ENCODE data around the gene PTEN.

PTEN gene

DNA sequence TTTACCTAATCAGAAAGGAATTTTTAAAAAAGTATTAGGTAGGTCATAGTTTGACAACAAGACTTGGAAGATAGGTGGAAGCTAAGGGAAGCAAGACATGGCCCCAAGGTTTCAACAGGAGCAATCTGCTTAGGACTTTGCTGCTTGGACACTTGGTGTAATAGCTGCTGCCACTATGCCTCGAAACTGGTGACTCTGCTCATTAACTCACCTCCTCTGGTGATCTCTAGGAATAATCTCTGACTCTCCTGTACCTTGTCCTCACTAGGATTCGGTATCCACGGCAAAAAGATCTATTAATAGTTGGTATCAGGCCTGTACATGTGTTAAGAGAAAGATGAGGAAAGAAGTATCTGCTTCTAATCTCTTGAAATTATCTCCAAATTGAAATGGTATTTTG lies 53.1 kb downstream of the PTEN start:
- Histone ChIP-seq H3K9me3 (ENCODE audit: insufficient read depth, low read depth, low read length) (peaks cover 15% of the 10 kb centered on the region; the same call in 1 of the 2 replicates), H3K36me3 (ENCODE audit: insufficient read depth, low read length) (peaks cover 61% of the 10 kb centered on the region), H4K20me1 (ENCODE audit: insufficient read depth, low read length, poor library complexity, severe bottlenecking) (peaks cover 93% of the 10 kb centered on the region), H3K9me2 (replicated peaks; ENCODE audit: low read depth, low read length) (no peaks in the 10 kb centered on the region), H3F3A (ENCODE audit: low read depth) (peaks cover 10% of the 10 kb centered on the region; the same call in 1 of the 2 replicates), H3K4me3 (ENCODE audit: low read length, poor library complexity, severe bottlenecking) (peak overlapping the region; percentile 47), H2AFZ (ENCODE audit: low read length) (no peak overlapping the region), H3K27me3 (ENCODE audit: insufficient read depth, low read length, poor library complexity, severe bottlenecking) (no peaks in the 10 kb centered on the region), H3K9ac (ENCODE audit: low read depth, low read length, poor library complexity, severe bottlenecking) (peak overlapping the region; percentile 49), H3K4me1 (ENCODE audit: insufficient read depth, low read length, poor library complexity, severe bottlenecking) (peaks cover 48% of the 10 kb centered on the region), H3K79me2 (ENCODE audit: insufficient read depth, low read length) (peaks cover 100% of the 10 kb centered on the region), H3K4me2 (ENCODE audit: low read depth, low read length, poor library complexity, severe bottlenecking) (peak overlapping the region; percentile 72)
- no peak for TF ChIP-seq CTCF (conservative IDR thresholded peaks at IDR 0.05; ENCODE audit: low read length)
- TF ChIP-seq EZH2phosphoT487 (IDR thresholded peaks at IDR 0.05; ENCODE audit: borderline replicate concordance): no peak

- H3K27me3 ChIP-seq (ENCODE audit: insufficient read depth, low read length, poor library complexity, severe bottlenecking): no peaks in the 10 kb centered on the region
- peaks cover 92% of the 10 kb centered on the region for H4K20me1 ChIP-seq (ENCODE audit: insufficient read depth, low read length, poor library complexity, severe bottlenecking)
- H3F3A ChIP-seq (ENCODE audit: low read depth): peaks cover 10% of the 10 kb centered on the region; the same call in 1 of the 2 replicates
- peak overlapping the region; percentile 72 for H3K4me2 ChIP-seq (ENCODE audit: low read depth, low read length, poor library complexity, severe bottlenecking)
- no peak overlapping the region for H2AFZ ChIP-seq (ENCODE audit: low read length)
- peak overlapping the region; percentile 47 for H3K4me3 ChIP-seq (ENCODE audit: low read length, poor library complexity, severe bottlenecking)
- peaks cover 100% of the 10 kb centered on the region for H3K79me2 ChIP-seq (ENCODE audit: insufficient read depth, low read length)
- TF ChIP-seq CTCF (conservative IDR thresholded peaks at IDR 0.05; ENCODE audit: low read length) (no peak), EZH2phosphoT487 (IDR thresholded peaks at IDR 0.05; ENCODE audit: borderline replicate concordance) (no peak)
- no peaks in the 10 kb centered on the region for H3K9me2 ChIP-seq (replicated peaks; ENCODE audit: low read depth, low read length)
- H3K9ac ChIP-seq (ENCODE audit: low read depth, low read length, poor library complexity, severe bottlenecking): peak overlapping the region; percentile 49
- H3K9me3 ChIP-seq (ENCODE audit: insufficient read depth, low read depth, low read length): peaks cover 12% of the 10 kb centered on the region; the same call in 1 of the 2 replicates
- peaks cover 67% of the 10 kb centered on the region for H3K4me1 ChIP-seq (ENCODE audit: insufficient read depth, low read length, poor library complexity, severe bottlenecking)
- peaks cover 61% of the 10 kb centered on the region for H3K36me3 ChIP-seq (ENCODE audit: insufficient read depth, low read length)
Measured at GRCh38 chr10:87918254-87918859, 54.9 kb downstream of the PTEN start.

GRCh38 chr10:87920538-87920937 lies 57.1 kb downstream of the PTEN start:
- Histone ChIP-seq H3K27me3 (ENCODE audit: insufficient read depth, low read length, poor library complexity, severe bottlenecking) (no peaks in the 10 kb centered on the region), H3F3A (ENCODE audit: low read depth) (peaks cover 10% of the 10 kb centered on the region; the same call in 1 of the 2 replicates), H3K79me2 (ENCODE audit: insufficient read depth, low read length) (peaks cover 100% of the 10 kb centered on the region), H3K4me3 (ENCODE audit: low read length, poor library complexity, severe bottlenecking) (no peak overlapping the region), H3K9me2 (replicated peaks; ENCODE audit: low read depth, low read length) (no peaks in the 10 kb centered on the region), H4K20me1 (ENCODE audit: insufficient read depth, low read length, poor library complexity, severe bottlenecking) (peaks cover 92% of the 10 kb centered on the region), H2AFZ (ENCODE audit: low read length) (no peak overlapping the region), H3K9ac (ENCODE audit: low read depth, low read length, poor library complexity, severe bottlenecking) (no peak overlapping the region), H3K4me2 (ENCODE audit: low read depth, low read length, poor library complexity, severe bottlenecking) (no peak overlapping the region), H3K36me3 (ENCODE audit: insufficient read depth, low read length) (peaks cover 63% of the 10 kb centered on the region), H3K4me1 (ENCODE audit: insufficient read depth, low read length, poor library complexity, severe bottlenecking) (peaks cover 84% of the 10 kb centered on the region), H3K9me3 (ENCODE audit: insufficient read depth, low read depth, low read length) (0 out of 2 replicates have a peak, but pooled peaks cover 6% of the 10 kb centered on the region)
- TF ChIP-seq CTCF (conservative IDR thresholded peaks at IDR 0.05; ENCODE audit: low read length): no peak
